Ectodermal cell (in vitro differentiated cells): ENCODE measurements around the gene IQGAP3.

Experiments
- H3K27ac ChIP-seq: 2 replicates; pipeline ENCODE4 v1.7.0; 2013; ENCODE audit warnings: mild to moderate bottlenecking, low read depth, low read length; ENCODE audit not compliant: insufficient read depth, poor library complexity, severe bottlenecking
- H3K27me3 ChIP-seq: 2 replicates; pipeline ENCODE4 v1.7.0; 2013; ENCODE audit warnings: mild to moderate bottlenecking, low read length; ENCODE audit not compliant: insufficient read depth, control insufficient read depth, poor library complexity, severe bottlenecking
- H3K36me3 ChIP-seq: one replicate; pipeline ENCODE4 v1.7.0; 2013; ENCODE audit warnings: low read length; ENCODE audit not compliant: control insufficient read depth, insufficient read depth
- H3K4me1 ChIP-seq: one replicate; pipeline ENCODE4 v1.7.0; 2013; ENCODE audit warnings: low read length; ENCODE audit not compliant: control insufficient read depth, insufficient read depth
- H3K4me3 ChIP-seq: 2 replicates; pipeline ENCODE4 v1.7.0; 2013; ENCODE audit warnings: low read depth, low read length, control low read depth; ENCODE audit not compliant: insufficient read depth
- H3K9me3 ChIP-seq: 2 replicates; pipeline ENCODE4 v1.7.0; 2013; ENCODE audit warnings: mild to moderate bottlenecking, low read length, moderate library complexity; ENCODE audit not compliant: control insufficient read depth
- WGBS, 2 experiments: methylation state at CpG; one replicate each; pipeline ENCODE4 v1.1.7; 2013; ENCODE audit warnings: missing lambda C conversion rate in 2 of 2; 5-methylcytosine and 5-hydroxymethylcytosine counted together

Gene IQGAP3

GRCh38 chr1:156528231-156528630 lies 44.1 kb downstream of the IQGAP3 start:
- no peaks in the 10 kb centered on the region for H3K27me3 ChIP-seq
- WGBS, 2 experiments = 88 to 90% methylated on average over 5 of the region's 5 CpGs
- peaks cover 25% of the 10 kb centered on the region for H3K36me3 ChIP-seq
- H3K4me1 ChIP-seq = no peaks in the 10 kb centered on the region
- H3K27ac ChIP-seq = no peak overlapping the region
- H3K4me3 ChIP-seq = no peak overlapping the region
- H3K9me3 ChIP-seq = no peaks in the 10 kb centered on the region

- WGBS, 2 experiments = 92 to 96% methylated on average over 2 of the region's 2 CpGs
- H3K4me3 ChIP-seq = no peak overlapping the region
- peaks cover 20% of the 10 kb centered on the region for H3K36me3 ChIP-seq
- H3K9me3 ChIP-seq = no peaks in the 10 kb centered on the region
- H3K27ac ChIP-seq = no peak overlapping the region
- H3K4me1 ChIP-seq = no peaks in the 10 kb centered on the region
- H3K27me3 ChIP-seq = no peaks in the 10 kb centered on the region
These were observed 44.8 kb downstream of the IQGAP3 start for GRCh38 chr1:156527584-156527983.

- H3K27me3 ChIP-seq = no peaks in the 10 kb centered on the region
- H3K9me3 ChIP-seq = no peaks in the 10 kb centered on the region
- H3K4me1 ChIP-seq = no peaks in the 10 kb centered on the region
- WGBS, 2 experiments = 77 to 78% methylated on average over 2 of the region's 2 CpGs
- H3K27ac ChIP-seq = no peak overlapping the region
- peaks cover 14% of the 10 kb centered on the region for H3K36me3 ChIP-seq
- H3K4me3 ChIP-seq = no peak overlapping the region
These were observed 46.4 kb downstream of the IQGAP3 start for GRCh38 chr1:156525856-156526489.

- WGBS, 2 experiments = 76 to 84% methylated on average over 5 to 6 of the region's 6 CpGs
- Histone ChIP-seq H3K36me3 (peaks cover 9% of the 10 kb centered on the region), H3K27me3 (no peaks in the 10 kb centered on the region), H3K4me3 (no peak overlapping the region), H3K9me3 (no peaks in the 10 kb centered on the region), H3K4me1 (no peaks in the 10 kb centered on the region), H3K27ac (no peak overlapping the region)
These were observed 47.3 kb downstream of the IQGAP3 start for GRCh38 chr1:156525071-156525501.

- no peaks in the 10 kb centered on the region for H3K9me3 ChIP-seq
- WGBS, 2 experiments = 91 to 93% methylated on average over 3 of the region's 3 CpGs
- H3K27me3 ChIP-seq = no peaks in the 10 kb centered on the region
- no peak overlapping the region for H3K4me3 ChIP-seq
- H3K4me1 ChIP-seq = no peaks in the 10 kb centered on the region
- no peak overlapping the region for H3K27ac ChIP-seq
- peaks cover 9% of the 10 kb centered on the region for H3K36me3 ChIP-seq
These were observed 47.9 kb downstream of the IQGAP3 start for GRCh38 chr1:156524481-156524869.

GRCh38 chr1:156523801-156524480 lies 48.4 kb downstream of the IQGAP3 start:
- 86 to 96% methylated on average over 2 of the region's 2 CpGs for WGBS, 2 experiments
- Histone ChIP-seq H3K36me3 (peaks cover 8% of the 10 kb centered on the region), H3K27ac (no peak overlapping the region), H3K9me3 (no peaks in the 10 kb centered on the region), H3K27me3 (no peaks in the 10 kb centered on the region), H3K4me3 (no peak overlapping the region), H3K4me1 (no peaks in the 10 kb centered on the region)

- peaks cover 3% of the 10 kb centered on the region for H3K36me3 ChIP-seq
- no peaks in the 10 kb centered on the region for H3K9me3 ChIP-seq
- no peaks in the 10 kb centered on the region for H3K27me3 ChIP-seq
- no peak overlapping the region for H3K27ac ChIP-seq
- no peaks in the 10 kb centered on the region for H3K4me1 ChIP-seq
- no peak overlapping the region for H3K4me3 ChIP-seq
These were observed 49.9 kb downstream of the IQGAP3 start for GRCh38 chr1:156522443-156522970.

GRCh38 chr1:156517748-156518147 lies 54.6 kb downstream of the IQGAP3 start:
- H3K4me1 ChIP-seq = no peaks in the 10 kb centered on the region
- WGBS, 2 experiments = 70 to 72% methylated on average over 4 of the region's 4 CpGs
- H3K36me3 ChIP-seq = no peaks in the 10 kb centered on the region
- no peak overlapping the region for H3K27ac ChIP-seq
- no peak overlapping the region for H3K4me3 ChIP-seq
- no peaks in the 10 kb centered on the region for H3K9me3 ChIP-seq
- H3K27me3 ChIP-seq = no peaks in the 10 kb centered on the region

- Histone ChIP-seq H3K4me1 (no peaks in the 10 kb centered on the region), H3K9me3 (no peaks in the 10 kb centered on the region), H3K27ac (no peak overlapping the region), H3K27me3 (no peaks in the 10 kb centered on the region), H3K36me3 (no peaks in the 10 kb centered on the region), H3K4me3 (no peak overlapping the region)
- 92 to 99% methylated on average over 3 to 4 of the region's 4 CpGs for WGBS, 2 experiments
These were observed 55.5 kb downstream of the IQGAP3 start for GRCh38 chr1:156516821-156517220.

- 44 to 50% methylated on average over 2 of the region's 2 CpGs for WGBS, 2 experiments
- Histone ChIP-seq H3K36me3 (no peaks in the 10 kb centered on the region), H3K27me3 (no peaks in the 10 kb centered on the region), H3K9me3 (no peaks in the 10 kb centered on the region), H3K27ac (no peak overlapping the region), H3K4me1 (no peaks in the 10 kb centered on the region), H3K4me3 (no peak overlapping the region)
These were observed 56.4 kb downstream of the IQGAP3 start for GRCh38 chr1:156515956-156516355.
